ENCODE data around the gene RALGAPB. TPM values are rescaled to one million over a fixed set of nuclear protein-coding genes. Genes with fewer than 3 reads are reported as not detected.

RALGAPB gene
- total and polyA plus RNA-seq, 7 experiments from 2014 or later = 10.8 to 50.4 (median 40.9) TPM

DNA sequence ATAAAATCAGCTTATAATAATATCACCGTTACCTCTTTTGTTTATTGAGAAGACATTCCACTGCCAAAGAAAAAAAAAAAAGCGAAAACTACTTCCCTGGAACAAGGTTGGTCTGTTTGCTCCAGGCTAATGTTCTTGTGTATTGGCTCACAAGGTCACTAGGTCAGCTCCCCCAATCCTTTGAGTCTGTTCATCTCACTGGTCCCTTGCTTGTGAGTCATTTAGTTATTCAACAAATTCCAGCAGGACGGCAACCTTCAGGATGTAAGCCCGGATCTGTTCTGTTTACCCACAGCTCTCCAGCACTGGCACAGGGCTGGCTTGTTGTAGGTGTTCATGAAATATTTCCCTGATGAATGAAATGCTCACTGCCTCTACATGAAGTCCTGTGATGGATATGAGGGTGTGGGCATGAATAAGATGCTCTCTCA, 132.2 kb downstream of the RALGAPB start:
- Mint-ChIP-seq H3K27me3 (peaks cover 56 to 66% (median 62%) of the 10 kb centered on the region in 5 donors), H3K36me3 (no peaks in the 10 kb centered on the region), H3K4me1 (peaks cover 0 to 11% (median 6%) of the 10 kb centered on the region in 7 donors), H3K4me3 (no peak overlapping the region), H3K27ac (no peak overlapping the region), H3K9me3 (no peaks in the 10 kb centered on the region)
- ChIA-PET POLR2A (no interaction called here), CTCF (no interaction called here)
- H3K36me3 ChIP-seq (ENCODE audit: control insufficient read depth in 2 of 3, insufficient read depth in 3 of 3, low read length in 3 of 3) = no peaks in the 10 kb centered on the region
- H3K27ac ChIP-seq (ENCODE audit: low read depth, low read length) = no peak overlapping the region
- no peaks in the 10 kb centered on the region for H3K27me3 ChIP-seq (ENCODE audit: control insufficient read depth in 2 of 2, insufficient read depth in 2 of 2, low read length in 2 of 2)
- intact Hi-C loops (cut with micrococcal nuclease) = no loop called here
- no peak for ATAC-seq
- no peaks in the 10 kb centered on the region for H3K9me3 ChIP-seq (ENCODE audit: control insufficient read depth in 2 of 3, low read length in 3 of 3)
- H3K4me1 ChIP-seq (ENCODE audit: control insufficient read depth in 2 of 2, insufficient read depth in 2 of 2, low read length in 2 of 2) = no peaks in the 10 kb centered on the region
- DNase-seq = no peak
- H3K4me3 ChIP-seq (ENCODE audit: low read length) = no peak overlapping the region

DNA sequence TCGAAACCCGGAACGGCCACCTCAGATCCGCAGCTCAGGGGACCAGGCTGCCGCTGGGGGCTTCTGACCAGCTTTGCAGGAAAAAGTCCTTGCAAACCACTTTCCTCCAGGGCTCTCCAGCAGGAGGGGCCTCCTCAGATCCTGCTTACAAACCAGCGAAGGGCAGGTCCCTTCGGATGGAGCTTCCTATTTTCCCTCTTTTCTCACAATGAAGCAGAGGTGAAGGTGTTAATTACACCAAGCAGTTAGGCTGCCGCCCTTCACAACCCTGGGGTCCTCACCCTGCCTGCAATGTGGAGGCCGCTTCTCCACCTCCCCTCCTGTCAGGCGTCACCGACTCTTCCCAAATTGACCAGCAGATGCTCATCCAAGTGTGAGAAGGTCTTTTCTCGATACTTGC, 134.7 kb downstream of the RALGAPB start:
- no peak overlapping the region for H3K4me3 ChIP-seq (ENCODE audit: low read length)

DNA sequence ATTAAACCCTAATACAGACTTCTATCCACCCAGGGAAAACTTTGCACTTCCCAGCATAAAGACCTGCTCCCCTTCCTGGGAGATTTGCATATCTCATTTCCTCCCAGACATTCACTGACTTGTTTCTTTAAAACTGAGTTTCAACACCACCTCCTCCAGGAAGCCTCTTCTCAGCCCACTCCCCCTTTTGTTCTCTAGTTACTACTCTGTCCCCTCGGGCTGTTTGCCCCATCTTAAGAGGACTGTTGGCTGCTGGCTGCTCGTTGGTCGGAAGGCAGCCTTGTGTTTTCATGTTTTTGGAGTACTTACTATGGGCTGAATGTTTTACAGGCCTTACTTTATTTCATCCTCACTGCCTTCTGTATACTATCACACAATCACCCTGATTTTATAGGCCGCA, 135.5 kb downstream of the RALGAPB start:
- Histone ChIP-seq H3K27me3 (ENCODE audit: control insufficient read depth in 2 of 2, insufficient read depth in 2 of 2, low read length in 2 of 2) (no peaks in the 10 kb centered on the region), H3K4me3 (ENCODE audit: low read length) (no peak overlapping the region), H3K27ac (ENCODE audit: low read depth, low read length) (no peak overlapping the region), H3K36me3 (ENCODE audit: control insufficient read depth in 2 of 3, insufficient read depth in 3 of 3, low read length in 3 of 3) (no peaks in the 10 kb centered on the region), H3K4me1 (ENCODE audit: control insufficient read depth in 2 of 2, insufficient read depth in 2 of 2, low read length in 2 of 2) (no peaks in the 10 kb centered on the region), H3K9me3 (ENCODE audit: control insufficient read depth in 2 of 3, low read length in 3 of 3) (no peaks in the 10 kb centered on the region)
- DNase-seq = no peak
- no peak for ATAC-seq
- intact Hi-C loops (cut with micrococcal nuclease) = no loop called here
- Mint-ChIP-seq H3K4me1 (no peaks in the 10 kb centered on the region), H3K27me3 (peaks cover 42 to 52% (median 44%) of the 10 kb centered on the region in 5 donors), H3K36me3 (no peaks in the 10 kb centered on the region), H3K4me3 (no peak overlapping the region), H3K9me3 (peaks cover 0 to 2% (median 0%) of the 10 kb centered on the region in 11 donors), H3K27ac (peak overlapping the region in 1 of 9 donors; percentile 15)
- ChIA-PET CTCF (no interaction called here), POLR2A (no interaction called here)

More for the DNA sequence above, 134.7 kb downstream of the RALGAPB start:
- no peak for ATAC-seq
- Histone ChIP-seq H3K36me3 (ENCODE audit: control insufficient read depth in 2 of 3, insufficient read depth in 3 of 3, low read length in 3 of 3) (no peaks in the 10 kb centered on the region), H3K27me3 (ENCODE audit: control insufficient read depth in 2 of 2, insufficient read depth in 2 of 2, low read length in 2 of 2) (no peaks in the 10 kb centered on the region), H3K4me1 (ENCODE audit: control insufficient read depth in 2 of 2, insufficient read depth in 2 of 2, low read length in 2 of 2) (no peaks in the 10 kb centered on the region), H3K9me3 (ENCODE audit: control insufficient read depth in 2 of 3, low read length in 3 of 3) (no peaks in the 10 kb centered on the region), H3K27ac (ENCODE audit: low read depth, low read length) (no peak overlapping the region)
- Mint-ChIP-seq H3K4me1 (peaks cover 0 to 2% (median 0%) of the 10 kb centered on the region in 7 donors), H3K27me3 (peaks cover 43 to 52% (median 47%) of the 10 kb centered on the region in 5 donors), H3K4me3 (no peak overlapping the region), H3K36me3 (no peaks in the 10 kb centered on the region), H3K27ac (no peak overlapping the region), H3K9me3 (peaks cover 0 to 2% (median 0%) of the 10 kb centered on the region in 11 donors)
- POLR2A ChIA-PET = interaction anchor here (0.6 kb wide), 1 partner anchor 30 kb away, joined by 5 read pairs; no protein-coding TSS in a partner anchor
- intact Hi-C loops (cut with micrococcal nuclease) = no loop called here
- no peak for DNase-seq
- CTCF ChIA-PET = no interaction called here

GRCh38 chr20:38609815-38610214, 137.2 kb downstream of the RALGAPB start:
- H3K27ac Mint-ChIP-seq = no peak overlapping the region
- Histone ChIP-seq H3K4me1 (ENCODE audit: control insufficient read depth in 2 of 2, insufficient read depth in 2 of 2, low read length in 2 of 2) (no peaks in the 10 kb centered on the region), H3K9me3 (ENCODE audit: control insufficient read depth in 2 of 3, low read length in 3 of 3) (no peaks in the 10 kb centered on the region), H3K27me3 (ENCODE audit: control insufficient read depth in 2 of 2, insufficient read depth in 2 of 2, low read length in 2 of 2) (no peaks in the 10 kb centered on the region), H3K36me3 (ENCODE audit: control insufficient read depth in 2 of 3, insufficient read depth in 3 of 3, low read length in 3 of 3) (no peaks in the 10 kb centered on the region), H3K4me3 (ENCODE audit: low read length) (no peak overlapping the region), H3K27ac (ENCODE audit: low read depth, low read length) (no peak overlapping the region)
- H3K4me3 Mint-ChIP-seq = no peak overlapping the region
- CTCF ChIA-PET = interaction anchor here (0.6 kb wide), 1 partner anchor 50 kb away, joined by 3 read pairs; no protein-coding TSS in a partner anchor
- DNase-seq (no peak), ATAC-seq (no peak)
- POLR2A ChIA-PET = no interaction called here
- peaks cover 0 to 2% (median 0%) of the 10 kb centered on the region in 11 donors for H3K9me3 Mint-ChIP-seq
- peaks cover 31 to 45% (median 38%) of the 10 kb centered on the region in 5 donors for H3K27me3 Mint-ChIP-seq
- no peaks in the 10 kb centered on the region for H3K36me3 Mint-ChIP-seq
- no peaks in the 10 kb centered on the region for H3K4me1 Mint-ChIP-seq
- intact Hi-C loops (cut with micrococcal nuclease) = no loop called here

GRCh38 chr20:38610521-38610920, 137.9 kb downstream of the RALGAPB start:
- CTCF ChIA-PET = no interaction called here
- Mint-ChIP-seq H3K27me3 (peaks cover 25 to 48% (median 30%) of the 10 kb centered on the region in 5 donors), H3K4me3 (no peak overlapping the region), H3K9me3 (peaks cover 0 to 2% (median 0%) of the 10 kb centered on the region in 11 donors), H3K27ac (no peak overlapping the region), H3K36me3 (no peaks in the 10 kb centered on the region), H3K4me1 (no peaks in the 10 kb centered on the region)
- Histone ChIP-seq H3K4me3 (ENCODE audit: low read length) (no peak overlapping the region), H3K36me3 (ENCODE audit: control insufficient read depth in 2 of 3, insufficient read depth in 3 of 3, low read length in 3 of 3) (no peaks in the 10 kb centered on the region), H3K27ac (ENCODE audit: low read depth, low read length) (no peak overlapping the region), H3K27me3 (ENCODE audit: control insufficient read depth in 2 of 2, insufficient read depth in 2 of 2, low read length in 2 of 2) (no peaks in the 10 kb centered on the region), H3K9me3 (ENCODE audit: control insufficient read depth in 2 of 3, low read length in 3 of 3) (no peaks in the 10 kb centered on the region), H3K4me1 (ENCODE audit: control insufficient read depth in 2 of 2, insufficient read depth in 2 of 2, low read length in 2 of 2) (no peaks in the 10 kb centered on the region)
- intact Hi-C loops (cut with micrococcal nuclease) = no loop called here
- ATAC-seq (no peak), DNase-seq (no peak)
- POLR2A ChIA-PET = no interaction called here

GRCh38 chr20:38612751-38613515, 140.3 kb downstream of the RALGAPB start:
- peaks cover 0 to 2% (median 0%) of the 10 kb centered on the region in 11 donors for H3K9me3 Mint-ChIP-seq
- no peaks in the 10 kb centered on the region for H3K9me3 ChIP-seq (ENCODE audit: control insufficient read depth in 2 of 3, low read length in 3 of 3)
- intact Hi-C loops (cut with micrococcal nuclease) = no loop called here
- H3K27ac ChIP-seq (ENCODE audit: low read depth, low read length) = no peak overlapping the region
- peaks cover 21 to 47% (median 25%) of the 10 kb centered on the region in 5 donors for H3K27me3 Mint-ChIP-seq
- ATAC-seq (no peak), DNase-seq (no peak)
- POLR2A ChIA-PET = no interaction called here
- no peaks in the 10 kb centered on the region for H3K4me1 Mint-ChIP-seq
- no peak overlapping the region for H3K4me3 ChIP-seq (ENCODE audit: low read length)
- no peak overlapping the region for H3K4me3 Mint-ChIP-seq
- no peaks in the 10 kb centered on the region for H3K36me3 ChIP-seq (ENCODE audit: control insufficient read depth in 2 of 3, insufficient read depth in 3 of 3, low read length in 3 of 3)
- no peaks in the 10 kb centered on the region for H3K36me3 Mint-ChIP-seq
- H3K27me3 ChIP-seq (ENCODE audit: control insufficient read depth in 2 of 2, insufficient read depth in 2 of 2, low read length in 2 of 2) = no peaks in the 10 kb centered on the region
- CTCF ChIA-PET = no interaction called here
- H3K27ac Mint-ChIP-seq = peak overlapping the region in 1 of 9 donors; percentile 67
- H3K4me1 ChIP-seq (ENCODE audit: control insufficient read depth in 2 of 2, insufficient read depth in 2 of 2, low read length in 2 of 2) = no peaks in the 10 kb centered on the region

DNA sequence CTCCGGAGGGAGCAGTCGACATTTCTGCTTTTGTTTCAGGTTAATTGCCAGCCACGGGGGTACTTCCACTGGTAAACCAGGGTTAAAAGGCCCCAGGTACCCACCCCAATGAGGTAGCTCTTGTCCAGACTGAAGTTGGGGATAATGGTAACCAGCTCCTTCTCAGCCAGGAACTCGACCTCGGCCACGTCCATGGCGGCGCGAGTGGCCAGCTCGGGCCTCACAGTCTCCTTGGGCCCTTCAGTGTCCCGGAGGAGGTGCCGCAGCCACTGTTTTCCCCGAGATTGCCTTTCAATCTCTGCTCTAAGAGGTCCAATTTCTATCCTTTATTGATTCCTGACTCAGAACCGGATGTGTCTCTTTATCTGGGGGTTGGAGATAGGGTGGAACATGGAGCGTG, 142.6 kb downstream of the RALGAPB start:
- CTCF ChIA-PET = no interaction called here
- no peak overlapping the region for H3K27ac Mint-ChIP-seq
- Histone ChIP-seq H3K27ac (ENCODE audit: low read depth, low read length) (no peak overlapping the region), H3K9me3 (ENCODE audit: control insufficient read depth in 2 of 3, low read length in 3 of 3) (no peaks in the 10 kb centered on the region), H3K4me3 (ENCODE audit: low read length) (no peak overlapping the region), H3K27me3 (ENCODE audit: control insufficient read depth in 2 of 2, insufficient read depth in 2 of 2, low read length in 2 of 2) (no peaks in the 10 kb centered on the region), H3K4me1 (ENCODE audit: control insufficient read depth in 2 of 2, insufficient read depth in 2 of 2, low read length in 2 of 2) (no peaks in the 10 kb centered on the region), H3K36me3 (ENCODE audit: control insufficient read depth in 2 of 3, insufficient read depth in 3 of 3, low read length in 3 of 3) (no peaks in the 10 kb centered on the region)
- H3K4me3 Mint-ChIP-seq = no peak overlapping the region
- no peaks in the 10 kb centered on the region for H3K4me1 Mint-ChIP-seq
- H3K27me3 Mint-ChIP-seq = peaks cover 19 to 51% (median 27%) of the 10 kb centered on the region in 5 donors
- H3K9me3 Mint-ChIP-seq = peaks cover 0 to 2% (median 0%) of the 10 kb centered on the region in 11 donors
- ATAC-seq (no peak), DNase-seq (no peak)
- no peaks in the 10 kb centered on the region for H3K36me3 Mint-ChIP-seq
- POLR2A ChIA-PET = no interaction called here
- intact Hi-C loops (cut with micrococcal nuclease) = no loop called here

All from naive thymus-derived CD4-positive, alpha-beta T cell (primary cell).